NCI-H1048 (cell line): ENCODE results near the gene WDFY3.

Source experiments
- DNase-seq: peaks from one replicate; lab custom pipeline; 2025; lab: John Stamatoyannopoulos, UW

The WDFY3 gene

GRCh38 chr4:84952776-84953175, 13.7 kb downstream of the WDFY3 start:
- no peak for DNase-seq

GRCh38 chr4:84952004-84952403, 14.5 kb downstream of the WDFY3 start:
- DNase-seq = no peak

- DNase-seq = no peak
These were observed 18.4 kb downstream of the WDFY3 start for GRCh38 chr4:84948056-84948455.

- no peak for DNase-seq
These were observed 21.5 kb downstream of the WDFY3 start for GRCh38 chr4:84944947-84945346.

GRCh38 chr4:84940960-84941359, 25.5 kb downstream of the WDFY3 start:
- no peak for DNase-seq

GRCh38 chr4:84939113-84939512, 27.4 kb downstream of the WDFY3 start:
- DNase-seq = no peak

GRCh38 chr4:84938316-84938715, 28.2 kb downstream of the WDFY3 start:
- no peak for DNase-seq

GRCh38 chr4:84937381-84937977, 29.0 kb downstream of the WDFY3 start:
- no peak for DNase-seq

- no peak for DNase-seq
These were observed 30.4 kb downstream of the WDFY3 start for GRCh38 chr4:84936123-84936522.

- DNase-seq = no peak
These were observed 34.0 kb downstream of the WDFY3 start for GRCh38 chr4:84932462-84932861.

- DNase-seq = no peak
These were observed 34.5 kb downstream of the WDFY3 start for GRCh38 chr4:84931961-84932360.

GRCh38 chr4:84931274-84931673, 35.2 kb downstream of the WDFY3 start:
- no peak for DNase-seq

GRCh38 chr4:84928089-84928488, 38.4 kb downstream of the WDFY3 start:
- DNase-seq = no peak

GRCh38 chr4:84927428-84927827, 39.1 kb downstream of the WDFY3 start:
- no peak for DNase-seq

GRCh38 chr4:84925558-84925957, 40.9 kb downstream of the WDFY3 start:
- no peak for DNase-seq

- DNase-seq = no peak
These were observed 42.1 kb downstream of the WDFY3 start for GRCh38 chr4:84924434-84924833.

- no peak for DNase-seq
These were observed 45.9 kb downstream of the WDFY3 start for GRCh38 chr4:84920617-84921016.

- DNase-seq = no peak
These were observed 48.5 kb downstream of the WDFY3 start for GRCh38 chr4:84917869-84918600.

- DNase-seq = no peak
These were observed 49.2 kb downstream of the WDFY3 start for GRCh38 chr4:84917086-84917821.

- no peak for DNase-seq
These were observed 50.3 kb downstream of the WDFY3 start for GRCh38 chr4:84916227-84916626.

GRCh38 chr4:84915396-84915780, 51.1 kb downstream of the WDFY3 start:
- no peak for DNase-seq

GRCh38 chr4:84914686-84915395, 51.6 kb downstream of the WDFY3 start:
- no peak for DNase-seq

GRCh38 chr4:84913176-84913575, 53.3 kb downstream of the WDFY3 start:
- no peak for DNase-seq
